ENCODE data around the gene ZNF584.

The ZNF584 gene

DNA sequence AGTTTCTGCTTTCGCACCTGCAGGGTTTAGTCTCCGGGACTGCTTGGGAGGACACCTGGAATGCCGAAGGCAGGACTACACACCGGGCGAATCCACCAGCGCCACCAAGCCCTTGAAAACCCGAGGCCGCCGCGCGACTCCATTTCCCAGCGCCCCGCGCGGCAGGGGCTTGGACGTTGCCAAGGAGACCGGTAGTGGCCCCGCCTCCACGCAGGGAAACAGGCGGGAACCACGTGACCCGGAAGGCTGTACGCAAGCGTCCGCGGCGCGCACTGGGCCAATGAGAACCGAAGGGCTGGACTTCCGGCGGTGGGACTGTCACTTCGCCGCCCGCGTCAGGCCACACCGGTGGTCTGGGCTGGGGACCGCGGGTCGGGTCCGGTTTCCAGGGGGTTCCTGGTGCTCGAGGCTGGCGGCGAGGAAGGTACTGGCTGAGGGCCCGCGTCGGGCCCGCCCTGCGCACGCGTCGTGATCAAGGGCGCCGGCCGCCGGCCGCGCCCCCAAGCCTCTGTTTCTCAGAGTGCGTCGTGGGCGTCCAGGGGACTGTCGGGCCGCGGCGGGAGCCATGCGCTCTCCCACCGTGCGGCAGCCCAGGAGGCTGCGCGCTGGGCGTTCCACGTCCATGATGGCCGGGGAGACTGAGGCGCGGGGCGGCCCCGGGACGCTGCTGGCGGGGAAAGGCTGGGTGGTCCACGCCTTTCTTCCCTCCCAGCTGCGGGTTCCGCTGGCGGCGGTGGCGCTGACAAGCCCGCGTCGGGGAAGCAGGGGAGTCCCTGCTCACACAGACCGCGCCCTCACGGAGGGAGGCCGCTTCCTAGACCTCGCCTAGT, 58.5 kb downstream of the ZNF584 start, which contains the start of gene ZNF324:
ZNF324 (plus strand) TSS at position 321 of the 830 bp plus-strand sequence. CDS start 2,106 bp downstream, outside the sequence.
- H3K4me3 ChIP-seq (ENCODE audit: low read depth, low read length): peak within 1 kb of the TSS; percentile 66
- TF ChIP-seq, protein P1, sequence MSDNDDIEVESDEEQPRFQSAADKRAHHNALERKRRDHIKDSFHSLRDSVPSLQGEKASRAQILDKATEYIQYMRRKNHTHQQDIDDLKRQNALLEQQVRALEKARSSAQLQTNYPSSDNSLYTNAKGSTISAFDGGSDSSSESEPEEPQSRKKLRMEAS (IDR thresholded peaks at IDR 0.05; ENCODE audit: low read depth, low read length): peak; percentile 99
- TF ChIP-seq MYC (IDR thresholded peaks at IDR 0.05; ENCODE audit: low read depth, low read length): peak; percentile 44; the same call in 1 of the 2 replicates
- TF ChIP-seq, protein P2, sequence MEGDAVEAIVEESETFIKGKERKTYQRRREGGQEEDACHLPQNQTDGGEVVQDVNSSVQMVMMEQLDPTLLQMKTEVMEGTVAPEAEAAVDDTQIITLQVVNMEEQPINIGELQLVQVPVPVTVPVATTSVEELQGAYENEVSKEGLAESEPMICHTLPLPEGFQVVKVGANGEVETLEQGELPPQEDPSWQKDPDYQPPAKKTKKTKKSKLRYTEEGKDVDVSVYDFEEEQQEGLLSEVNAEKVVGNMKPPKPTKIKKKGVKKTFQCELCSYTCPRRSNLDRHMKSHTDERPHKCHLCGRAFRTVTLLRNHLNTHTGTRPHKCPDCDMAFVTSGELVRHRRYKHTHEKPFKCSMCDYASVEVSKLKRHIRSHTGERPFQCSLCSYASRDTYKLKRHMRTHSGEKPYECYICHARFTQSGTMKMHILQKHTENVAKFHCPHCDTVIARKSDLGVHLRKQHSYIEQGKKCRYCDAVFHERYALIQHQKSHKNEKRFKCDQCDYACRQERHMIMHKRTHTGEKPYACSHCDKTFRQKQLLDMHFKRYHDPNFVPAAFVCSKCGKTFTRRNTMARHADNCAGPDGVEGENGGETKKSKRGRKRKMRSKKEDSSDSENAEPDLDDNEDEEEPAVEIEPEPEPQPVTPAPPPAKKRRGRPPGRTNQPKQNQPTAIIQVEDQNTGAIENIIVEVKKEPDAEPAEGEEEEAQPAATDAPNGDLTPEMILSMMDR (IDR thresholded peaks at IDR 0.05; ENCODE audit: low read depth, low read length): no peak
- TF ChIP-seq POLR2A (IDR thresholded peaks at IDR 0.05; ENCODE audit: extremely low read depth, insufficient read length): peak; percentile 53
- DNase-seq (ENCODE audit: low read depth): peak; percentile 97

Measured in NB4 (cell line).